ENCODE measurements around the gene CHAT. TPM values are rescaled to one million over a fixed set of nuclear protein-coding genes. Genes with fewer than 3 reads are reported as not detected.

The CHAT gene
- total RNA-seq, 1 experiment from 2014 or later: not detected

- ATAC-seq: no peak
- H3K27ac ChIP-seq (ENCODE audit: low read length): no peak overlapping the region
- no TSS peak for BruUV-seq (replicated peaks)
- TF ChIP-seq SIN3A (IDR thresholded peaks at IDR 0.05; ENCODE audit: borderline replicate concordance, insufficient read depth, low read depth, low read length) (no peak), TCF7L2 (IDR thresholded peaks at IDR 0.05; ENCODE audit: low read depth, low read length) (no peak), REST (IDR thresholded peaks at IDR 0.05; ENCODE audit: insufficient read depth in 1 of 2, low read depth in 2 of 2, low read length in 1 of 2) (no peak), POLR2AphosphoS5 (IDR thresholded peaks at IDR 0.05; ENCODE audit: low read depth, low read length) (no peak)
- TF ChIP-seq, protein P1, sequence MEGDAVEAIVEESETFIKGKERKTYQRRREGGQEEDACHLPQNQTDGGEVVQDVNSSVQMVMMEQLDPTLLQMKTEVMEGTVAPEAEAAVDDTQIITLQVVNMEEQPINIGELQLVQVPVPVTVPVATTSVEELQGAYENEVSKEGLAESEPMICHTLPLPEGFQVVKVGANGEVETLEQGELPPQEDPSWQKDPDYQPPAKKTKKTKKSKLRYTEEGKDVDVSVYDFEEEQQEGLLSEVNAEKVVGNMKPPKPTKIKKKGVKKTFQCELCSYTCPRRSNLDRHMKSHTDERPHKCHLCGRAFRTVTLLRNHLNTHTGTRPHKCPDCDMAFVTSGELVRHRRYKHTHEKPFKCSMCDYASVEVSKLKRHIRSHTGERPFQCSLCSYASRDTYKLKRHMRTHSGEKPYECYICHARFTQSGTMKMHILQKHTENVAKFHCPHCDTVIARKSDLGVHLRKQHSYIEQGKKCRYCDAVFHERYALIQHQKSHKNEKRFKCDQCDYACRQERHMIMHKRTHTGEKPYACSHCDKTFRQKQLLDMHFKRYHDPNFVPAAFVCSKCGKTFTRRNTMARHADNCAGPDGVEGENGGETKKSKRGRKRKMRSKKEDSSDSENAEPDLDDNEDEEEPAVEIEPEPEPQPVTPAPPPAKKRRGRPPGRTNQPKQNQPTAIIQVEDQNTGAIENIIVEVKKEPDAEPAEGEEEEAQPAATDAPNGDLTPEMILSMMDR (IDR thresholded peaks at IDR 0.05): no peak
- H3K4me1 ChIP-seq (ENCODE audit: control insufficient read depth, insufficient read depth, low read length): no peaks in the 10 kb centered on the region
- H3K36me3 ChIP-seq (ENCODE audit: control insufficient read depth, insufficient read depth, low read length): no peaks in the 10 kb centered on the region
- POLR2A ChIA-PET: no interaction called here
- in situ Hi-C loops (cut with HindIII; ENCODE audit: low pct_unique_long_range_greater_than_20kb, low sequenced_read_pairs): no loop called here
- CTCF ChIA-PET: no interaction called here
- H3K9me3 ChIP-seq (ENCODE audit: control insufficient read depth, insufficient read depth, low read depth, low read length): no peaks in the 10 kb centered on the region
- no peaks in the 10 kb centered on the region; the same call in 1 of the 2 replicates for H3K27me3 ChIP-seq (ENCODE audit: control insufficient read depth, insufficient read depth, low read length)
- H3K4me3 ChIP-seq (ENCODE audit: low read depth in 2 of 2, low read length in 2 of 2): no peak overlapping the region
- no peak for DNase-seq (ENCODE audit: low read depth, low spot score)
- intact Hi-C loops (cut with micrococcal nuclease; ENCODE audit: unreplicated experiment): no loop called here
Measured at GRCh38 chr10:49663596-49663995, 49.8 kb downstream of the CHAT start.

- BruUV-seq (replicated peaks): no TSS peak
- H3K36me3 ChIP-seq (ENCODE audit: control insufficient read depth, insufficient read depth, low read length): no peaks in the 10 kb centered on the region
- TF ChIP-seq TCF7L2 (IDR thresholded peaks at IDR 0.05; ENCODE audit: low read depth, low read length) (no peak), POLR2AphosphoS5 (IDR thresholded peaks at IDR 0.05; ENCODE audit: low read depth, low read length) (no peak), SIN3A (IDR thresholded peaks at IDR 0.05; ENCODE audit: borderline replicate concordance, insufficient read depth, low read depth, low read length) (no peak), REST (IDR thresholded peaks at IDR 0.05; ENCODE audit: insufficient read depth in 1 of 2, low read depth in 2 of 2, low read length in 1 of 2) (no peak)
- TF ChIP-seq, protein P1 (IDR thresholded peaks at IDR 0.05): no peak
- no peak overlapping the region for H3K4me3 ChIP-seq (ENCODE audit: low read depth in 2 of 2, low read length in 2 of 2)
- in situ Hi-C loops (cut with HindIII; ENCODE audit: low pct_unique_long_range_greater_than_20kb, low sequenced_read_pairs) (no loop called here), intact Hi-C loops (cut with micrococcal nuclease; ENCODE audit: unreplicated experiment) (no loop called here)
- no peak for ATAC-seq
- H3K9me3 ChIP-seq (ENCODE audit: control insufficient read depth, insufficient read depth, low read depth, low read length): no peaks in the 10 kb centered on the region
- H3K4me1 ChIP-seq (ENCODE audit: control insufficient read depth, insufficient read depth, low read length): no peaks in the 10 kb centered on the region
- H3K27me3 ChIP-seq (ENCODE audit: control insufficient read depth, insufficient read depth, low read length): peaks cover 2% of the 10 kb centered on the region; the same call in 1 of the 2 replicates
- no peak for DNase-seq (ENCODE audit: low read depth, low spot score)
- H3K27ac ChIP-seq (ENCODE audit: low read length): no peak overlapping the region
- POLR2A ChIA-PET: no interaction called here
- CTCF ChIA-PET: no interaction called here
Measured at GRCh38 chr10:49664006-49664841, 50.4 kb downstream of the CHAT start.

All from Panc1 (cell line).